SHP77 (cell line): ENCODE measurements around the gene JAKMIP1.
"Not testable (repeated sequence)": the region's sequence is repeated elsewhere in the genome, so short reads cannot be mapped to it uniquely, and the experiment has no call there.

Experiments used
- DNase-seq, 2 experiments: peaks; one replicate each; lab custom pipeline; 2025; lab: John Stamatoyannopoulos, UW

Gene JAKMIP1

DNA sequence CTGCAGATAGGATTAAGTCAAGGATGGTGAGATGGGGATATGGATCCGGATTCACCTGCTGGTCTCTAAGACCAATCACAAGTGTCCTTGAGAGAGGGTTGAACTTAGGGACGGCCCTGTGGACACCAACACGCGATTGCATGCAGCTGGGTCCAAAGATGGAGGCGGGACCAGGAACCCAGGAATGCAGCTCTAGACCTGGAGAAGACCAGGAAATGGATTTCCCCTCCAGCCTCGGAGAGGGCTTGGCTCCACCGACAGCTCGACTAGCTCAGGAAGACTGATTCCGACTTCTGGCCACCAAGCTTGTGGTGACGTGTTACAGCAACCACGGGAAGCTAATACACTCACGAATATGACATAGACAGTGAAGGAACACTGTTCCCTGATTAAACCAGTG lies 186.8 kb downstream of the JAKMIP1 start:
- no peak for DNase-seq

DNA sequence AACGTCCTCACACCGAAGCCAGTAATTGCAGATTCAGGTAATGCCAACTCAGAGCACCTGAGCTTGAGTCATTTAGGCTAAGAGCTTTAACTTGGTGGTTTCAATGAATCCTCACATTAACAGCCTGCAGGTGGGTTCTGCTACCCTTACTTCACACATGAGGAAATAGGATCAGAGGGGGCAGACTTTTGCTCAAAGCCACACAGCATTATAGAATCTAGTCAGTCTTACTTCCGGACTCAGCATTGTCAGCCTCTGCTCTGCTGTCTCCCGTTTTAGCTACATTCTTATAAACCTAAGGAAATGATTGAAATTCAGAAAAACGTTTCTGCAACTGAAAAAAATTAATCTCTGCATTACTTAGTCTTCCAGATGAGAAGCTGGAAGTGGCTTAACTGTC lies 188.1 kb downstream of the JAKMIP1 start:
- DNase-seq, result no peak

DNA sequence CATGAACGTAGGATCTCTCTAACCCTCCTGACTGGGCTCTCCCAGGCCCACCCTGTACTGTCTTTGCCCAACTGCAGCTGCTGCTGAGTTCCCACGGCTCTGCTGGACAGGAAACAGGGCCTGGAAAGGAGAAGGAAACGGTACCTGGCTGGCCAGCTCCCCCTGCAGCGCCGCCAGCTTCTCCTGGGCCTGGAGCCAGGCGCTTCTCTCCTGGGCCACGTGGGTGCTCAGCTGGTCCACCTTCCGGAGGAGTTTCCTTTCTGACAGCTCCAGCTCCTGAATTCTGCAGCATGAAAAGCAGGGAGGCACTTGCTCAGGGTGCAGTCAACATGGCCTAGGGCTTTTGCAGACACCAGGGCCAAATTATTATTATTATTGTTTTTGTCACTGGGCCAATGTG lies 188.7 kb downstream of the JAKMIP1 start:
- peak in 1 of 2 experiments; percentile 45 for DNase-seq

GRCh38 chr4:6011271-6011671 lies 189.1 kb downstream of the JAKMIP1 start:
- no peak for DNase-seq

GRCh38 chr4:6010789-6011188 lies 189.6 kb downstream of the JAKMIP1 start:
- DNase-seq, result no peak

DNA sequence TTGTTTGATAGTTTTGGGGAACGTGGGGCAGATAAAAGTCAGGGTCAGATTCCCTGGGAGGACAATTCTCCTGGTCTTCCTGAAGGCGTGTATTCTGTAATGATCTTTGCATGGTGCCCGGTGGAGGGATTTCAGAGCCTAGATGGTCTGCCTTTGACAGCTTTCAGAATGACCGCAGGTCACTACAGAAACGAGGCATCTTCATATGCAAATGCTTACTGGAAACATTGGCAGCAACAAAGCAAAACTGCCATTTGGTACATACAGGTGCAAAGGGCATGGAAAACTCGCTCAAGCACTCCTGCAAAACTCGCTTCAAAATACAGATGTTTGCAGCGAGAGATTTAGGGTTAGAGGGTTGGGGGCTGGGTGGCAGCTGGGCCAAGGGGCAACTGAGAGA lies 190.9 kb downstream of the JAKMIP1 start:
- DNase-seq, result no peak

DNA sequence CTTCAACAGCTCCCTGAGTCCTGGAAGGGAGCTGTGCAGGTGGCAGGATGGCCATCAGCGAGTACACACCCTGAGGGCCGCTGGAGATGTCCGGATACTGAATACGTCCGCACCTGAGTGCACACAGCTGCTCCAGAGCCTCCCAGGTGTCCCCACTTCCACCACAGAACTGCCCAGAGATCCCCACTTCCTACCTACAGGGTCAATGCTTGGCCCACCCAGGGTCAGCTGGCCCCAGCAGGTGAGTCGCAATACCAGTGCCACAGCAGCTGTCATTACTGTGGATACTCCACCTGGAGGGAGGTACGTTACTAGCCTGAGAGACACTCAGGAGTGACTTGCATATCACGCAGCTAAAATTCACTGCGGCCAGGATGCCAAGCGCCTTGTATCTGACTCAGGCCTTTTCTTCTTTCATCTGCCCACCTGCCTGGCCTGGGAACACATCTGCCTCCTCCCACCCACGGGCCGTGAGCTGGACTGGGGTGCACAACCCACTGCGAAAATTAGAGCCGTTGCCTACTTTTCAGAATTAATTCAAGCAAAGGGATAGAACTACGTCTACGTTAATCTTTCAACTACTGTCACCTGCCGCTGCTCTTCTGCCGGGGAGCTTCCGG lies 191.5 kb downstream of the JAKMIP1 start:
- DNase-seq, result peak in 1 of 2 experiments; percentile 3

- no peak for DNase-seq
These were observed 192.2 kb downstream of the JAKMIP1 start for GRCh38 chr4:6008092-6008551.

- DNase-seq, result no peak
These were observed 195.2 kb downstream of the JAKMIP1 start for GRCh38 chr4:6005175-6005574.

DNA sequence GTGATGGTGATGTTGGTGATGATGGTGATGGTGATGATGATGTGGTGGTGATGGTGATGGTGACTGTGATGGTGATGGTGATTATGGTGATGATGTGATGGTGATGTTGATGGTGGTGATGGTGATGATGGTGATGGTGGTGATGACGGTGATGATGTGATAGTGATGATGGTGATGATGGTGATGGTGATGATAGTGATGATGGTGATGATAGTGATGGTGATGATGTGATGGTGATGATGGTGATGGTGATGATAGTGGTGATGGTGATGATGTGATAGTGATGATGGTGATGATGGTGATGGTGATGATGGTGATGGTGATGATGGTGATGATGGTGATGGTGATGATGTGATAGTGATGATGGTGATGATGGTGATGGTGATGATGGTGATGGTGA lies 196.9 kb downstream of the JAKMIP1 start:
- DNase-seq, result not testable (repeated sequence)

GRCh38 chr4:6002926-6003325 lies 197.4 kb downstream of the JAKMIP1 start:
- no peak for DNase-seq

DNA sequence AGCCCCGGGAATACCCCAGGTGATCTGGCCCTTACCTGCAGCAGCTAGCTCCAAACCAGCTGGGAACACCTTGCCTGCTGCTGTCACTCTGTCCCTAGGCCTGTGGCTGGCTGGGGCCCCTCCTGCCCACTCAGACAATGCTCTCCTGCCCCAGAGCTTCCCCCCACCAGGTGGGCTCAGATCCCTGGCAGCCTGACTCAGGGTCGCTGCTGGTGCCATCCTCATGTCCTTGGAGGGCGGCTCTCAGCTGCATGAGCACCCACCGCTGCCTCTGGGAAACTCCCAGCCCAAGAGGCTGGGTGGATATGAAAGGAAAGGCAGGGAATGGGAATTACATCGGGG lies 197.9 kb downstream of the JAKMIP1 start:
- DNase-seq, result no peak

- DNase-seq, result no peak
These were observed 198.5 kb downstream of the JAKMIP1 start for GRCh38 chr4:6001680-6002491.

- DNase-seq, result no peak
These were observed 200.5 kb downstream of the JAKMIP1 start for GRCh38 chr4:5999830-6000365.

GRCh38 chr4:5999356-5999755 lies 201.0 kb downstream of the JAKMIP1 start:
- DNase-seq, result no peak

DNA sequence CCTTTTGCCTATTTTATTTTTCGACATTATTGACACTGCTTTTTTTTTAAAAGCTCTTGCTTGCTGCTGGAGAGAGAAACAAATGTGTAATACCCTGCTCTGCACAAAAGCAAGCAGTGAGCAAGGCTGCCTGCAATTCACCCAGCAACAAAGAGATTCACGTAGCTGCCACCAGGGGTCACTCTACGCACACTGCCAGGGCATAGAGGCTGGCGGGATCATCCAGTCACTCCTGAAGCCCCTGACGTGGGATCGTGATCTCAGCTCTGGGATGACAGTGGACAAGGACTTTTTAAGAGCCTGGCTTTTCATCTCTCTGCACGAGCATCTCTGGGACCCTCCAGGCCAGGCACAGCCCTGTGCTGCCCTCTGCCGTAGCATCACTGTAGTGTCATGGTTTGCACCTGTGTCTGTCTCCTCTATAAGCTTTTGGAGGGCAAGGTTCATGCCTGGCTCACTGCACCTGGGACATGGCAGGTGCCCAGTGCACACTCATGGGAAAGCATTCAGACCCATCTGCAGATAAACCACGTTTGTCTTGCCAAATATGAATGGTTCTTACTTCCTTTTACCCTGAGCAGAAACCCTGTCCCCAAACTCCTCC lies 201.9 kb downstream of the JAKMIP1 start:
- peak; percentile 48 to 51 for DNase-seq

DNA sequence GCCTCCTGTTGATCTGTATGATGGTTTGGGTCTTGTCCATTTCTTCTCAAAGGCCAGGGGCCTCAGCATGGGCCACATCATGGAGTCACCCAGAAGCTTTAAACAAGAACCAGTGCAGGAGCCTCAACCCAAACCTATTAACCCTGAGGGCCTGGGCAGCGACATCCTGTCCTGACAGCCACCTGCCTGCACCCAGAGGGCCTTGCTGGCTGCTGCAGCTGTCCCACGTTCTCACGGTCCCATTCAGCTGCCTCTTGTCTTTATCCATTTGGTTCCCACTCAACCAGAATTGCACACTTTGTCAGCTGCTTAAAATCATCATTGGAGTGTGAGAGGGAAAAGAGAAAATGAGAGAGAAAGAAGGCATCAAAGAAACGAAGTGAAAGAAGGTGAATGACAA lies 203.7 kb downstream of the JAKMIP1 start:
- no peak for DNase-seq

DNA sequence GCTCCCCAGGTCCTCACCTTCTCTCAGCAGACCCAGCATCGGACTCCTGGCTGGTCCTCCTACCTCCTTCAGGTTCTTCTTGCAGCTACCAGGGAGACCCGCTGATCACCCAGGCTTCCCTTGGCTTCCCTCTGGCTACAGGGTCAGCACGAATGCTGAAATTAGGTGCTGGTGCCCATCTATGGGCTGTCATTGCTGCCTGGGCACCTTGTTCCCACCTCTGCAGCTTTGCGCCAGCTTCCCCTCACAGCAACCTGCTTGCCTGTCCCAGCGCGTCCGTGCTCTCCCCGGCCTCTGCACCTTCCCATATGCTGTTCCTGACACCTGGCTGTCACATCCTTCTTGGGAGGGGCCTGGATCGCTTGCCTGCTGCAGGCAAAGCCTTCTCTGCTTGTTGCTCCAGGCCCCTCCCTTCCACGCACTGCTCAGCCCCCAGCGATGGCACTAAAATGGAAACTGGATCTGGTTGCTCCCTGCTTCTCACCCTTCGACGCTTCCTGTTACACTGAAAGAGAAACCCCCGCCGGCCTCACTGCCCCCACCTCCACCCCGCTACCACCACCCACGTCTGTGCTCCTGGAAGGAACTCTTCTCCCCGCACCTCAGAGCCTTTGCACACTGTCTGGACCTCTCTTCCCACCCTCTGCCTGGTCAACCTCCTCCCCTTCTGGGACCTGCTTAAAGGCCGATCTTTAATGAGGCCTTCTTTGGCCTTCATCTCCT lies 204.3 kb downstream of the JAKMIP1 start:
- peak in 1 of 2 experiments; percentile 15 for DNase-seq

DNA sequence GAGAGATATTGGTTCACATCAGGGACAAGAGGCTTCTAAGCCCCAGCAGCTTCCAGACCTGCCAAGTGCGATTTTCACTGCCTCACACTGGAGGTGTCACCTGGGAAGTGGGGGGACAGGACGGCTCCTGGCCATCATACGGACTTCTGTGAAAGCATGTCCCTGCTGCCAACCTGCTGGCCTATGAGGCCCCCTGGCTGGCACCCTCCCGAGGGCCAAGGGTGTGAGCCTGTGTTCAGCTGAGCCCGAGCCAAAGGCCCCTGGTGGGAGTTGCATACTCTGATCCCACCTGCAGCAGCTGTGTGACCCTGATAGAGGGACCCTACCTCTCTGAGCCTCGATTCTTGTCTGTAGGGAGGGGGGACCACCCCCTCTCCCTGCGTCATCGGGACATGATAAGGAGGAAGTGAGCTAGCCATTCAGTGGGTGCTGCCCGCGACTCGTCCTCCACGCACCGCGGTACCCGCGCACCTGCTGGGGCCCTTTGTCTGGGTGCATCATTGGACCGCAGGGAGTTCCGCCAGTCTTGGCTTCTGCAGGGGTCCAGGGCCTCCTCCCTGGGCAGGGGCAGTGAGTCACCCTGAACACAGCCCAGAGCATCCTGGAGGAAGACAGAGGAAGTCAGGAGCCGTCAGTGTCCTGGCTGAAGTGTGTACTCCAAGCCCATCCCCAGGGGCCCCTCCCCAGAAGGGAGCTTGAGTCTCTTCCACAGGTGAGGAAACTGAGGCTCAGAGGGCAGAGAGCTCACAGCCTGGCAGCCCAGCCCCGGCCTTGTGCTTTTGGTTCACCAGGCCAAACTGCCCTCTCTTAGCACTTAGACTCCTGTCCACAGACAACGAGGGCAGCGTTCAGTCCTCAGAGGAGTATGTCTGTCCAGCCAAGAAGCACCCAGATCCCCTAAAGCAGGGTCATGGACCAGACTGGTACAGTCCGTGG lies 206.2 kb downstream of the JAKMIP1 start:
- no peak for DNase-seq

DNA sequence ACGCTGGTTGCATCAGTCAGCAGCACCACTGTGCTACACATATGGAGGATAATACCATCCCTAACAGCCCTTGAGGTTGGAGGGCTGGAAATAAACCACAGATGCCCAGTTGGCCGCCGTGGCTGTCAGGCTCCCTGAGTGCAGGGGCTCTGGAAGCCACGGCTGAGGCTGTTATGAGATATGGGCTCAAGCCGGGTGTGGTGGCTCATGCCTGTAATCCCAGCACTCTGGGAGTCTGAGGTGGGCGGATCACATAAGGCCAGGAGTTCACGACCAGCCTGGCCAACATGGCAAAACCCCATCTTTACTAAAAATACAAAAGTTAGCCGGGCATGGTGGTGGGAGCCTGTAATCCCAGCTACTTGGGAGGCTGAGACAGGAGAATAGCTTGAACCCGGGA lies 207.0 kb downstream of the JAKMIP1 start:
- DNase-seq, result not testable (repeated sequence)

DNA sequence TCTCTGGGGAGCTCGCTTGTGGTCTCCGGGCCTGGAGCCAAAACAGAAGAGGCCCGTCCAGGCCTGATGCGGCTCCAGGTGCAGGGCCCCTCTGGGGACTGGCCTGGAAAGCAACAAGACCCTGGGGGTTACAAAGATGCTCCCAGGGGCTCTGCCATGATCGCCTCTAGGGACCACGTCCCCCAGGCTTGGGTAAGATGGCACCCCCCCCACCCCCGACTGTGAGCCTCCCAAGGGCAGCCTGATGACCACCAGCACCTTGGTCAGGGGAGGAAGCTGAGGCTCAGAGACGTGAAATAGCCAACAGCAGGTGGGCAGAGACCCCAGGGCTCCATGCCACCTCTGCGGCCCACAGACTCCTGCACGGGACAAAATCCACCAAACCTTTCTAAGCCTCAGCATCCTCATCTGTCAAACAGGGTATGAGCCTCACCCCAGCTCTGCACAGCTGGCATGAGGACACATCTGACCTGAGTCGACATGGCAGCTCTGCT lies 207.5 kb downstream of the JAKMIP1 start:
- no peak for DNase-seq
